ENCODE measurements around the gene ATG101. TPM values are rescaled to one million over a fixed set of nuclear protein-coding genes. Genes with fewer than 3 reads are reported as not detected.

The ATG101 gene
- total RNA-seq, 2 donors from 2014 or later = 28.5 to 46.8 TPM

Other genes with a start within 250 kb of the ATG101 start
- under 1 TPM; 0.30 to 0.54 TPM for gene FIGNL2, start 221.3 kb upstream of the ATG101 start, total RNA-seq
- gene ANKRD33, start 181.9 kb upstream of the ATG101 start, total RNA-seq = not detected
- gene ACVRL1, start 162.5 kb upstream of the ATG101 start, total RNA-seq = not detected
- gene ACVR1B, start 118.3 kb upstream of the ATG101 start, total RNA-seq = 1 to 10 TPM; 5.2 to 9.0 TPM
- 10 to 100 TPM in 1 of 2 donors, 1 to 10 TPM in 1; 9.9 to 32.9 TPM for gene TAMALIN, start 63.0 kb upstream of the ATG101 start, total RNA-seq
- gene NR4A1, start 18.5 kb upstream of the ATG101 start, total RNA-seq = 10 to 100 TPM; 29.8 to 76.0 TPM
- gene SMIM41, start 9.7 kb downstream of the ATG101 start, total RNA-seq = not detected
- gene KRT80, start 122.0 kb downstream of the ATG101 start, total RNA-seq = not detected
- gene KRT7, start 163.3 kb downstream of the ATG101 start, total RNA-seq = 1 to 10 TPM in 1 of 2 donors, under 1 TPM in 1; 0.36 to 8.0 TPM
- under 1 TPM in 1 of 2 donors, not detected in 1; 0.37 TPM for gene KRT86, start 204.7 kb downstream of the ATG101 start, total RNA-seq
- gene KRT81, start 221.6 kb downstream of the ATG101 start, total RNA-seq = not detected